ENCODE data around the gene PARD3B. TPM values are rescaled to one million over a fixed set of nuclear protein-coding genes. Genes with fewer than 3 reads are reported as not detected.

The PARD3B gene
- total and polyA plus RNA-seq, 2 of the 8 experiments (the other 6 are each of a cell fraction or from before 2014, with no cell fraction given) = 1.2 to 5.7 TPM

- Histone ChIP-seq H3K14ac (ENCODE audit: insufficient read length) (no peak overlapping the region), H3K23ac (ENCODE audit: insufficient read length) (no peak overlapping the region), H3K79me2 (ENCODE audit: control insufficient read depth in 1 of 2, insufficient read depth in 2 of 2, low read length in 2 of 2) (no peaks in the 10 kb centered on the region), H2BK5ac (ENCODE audit: low read depth, low read length) (no peak overlapping the region), H3K4ac (replicated peaks; ENCODE audit: insufficient read length, low read depth, low read length) (no peak overlapping the region), H3K23me2 (ENCODE audit: low read depth, low read length) (no peaks in the 10 kb centered on the region), H3K36me3 (ENCODE audit: control insufficient read depth in 2 of 4, insufficient read depth in 4 of 4, low read length in 3 of 4) (no peaks in the 10 kb centered on the region), H2AFZ (ENCODE audit: low read length) (no peak overlapping the region), H3K27me3 (replicated peaks in 1 of 4; ENCODE audit: control insufficient read depth in 3 of 4, extremely low read depth in 1 of 4, insufficient read depth in 3 of 4, low read length in 3 of 4) (no peaks in the 10 kb centered on the region), H3K79me1 (ENCODE audit: low read depth, low read length) (no peaks in the 10 kb centered on the region), H3K4me3 (ENCODE audit: extremely low read depth in 1 of 4, insufficient read depth in 2 of 4, low read depth in 3 of 4, low read length in 4 of 4) (no peak overlapping the region), H4K5ac (ENCODE audit: insufficient read length, low read depth, low read length) (no peak overlapping the region), H3K9ac (replicated peaks in 1 of 4; ENCODE audit: extremely low read depth in 1 of 4, low read depth in 3 of 4, low read length in 3 of 4) (no peak overlapping the region), H4K91ac (replicated peaks; ENCODE audit: insufficient read length, low read length) (no peak overlapping the region), H3K4me1 (replicated peaks in 1 of 4; ENCODE audit: control insufficient read depth in 3 of 4, insufficient read depth in 4 of 4, low read length in 3 of 4) (no peaks in the 10 kb centered on the region), H3K56ac (replicated peaks; ENCODE audit: insufficient read length, low read depth, low read length) (no peak overlapping the region), H2BK20ac (ENCODE audit: low read length) (no peak overlapping the region), H4K20me1 (replicated peaks in 1 of 2; ENCODE audit: control insufficient read depth in 1 of 2, insufficient read depth in 2 of 2, low read length in 2 of 2) (no peaks in the 10 kb centered on the region), H3K9me3 (ENCODE audit: insufficient read depth in 2 of 2, low read depth in 1 of 2, low read length in 1 of 2) (no peaks in the 10 kb centered on the region), H4K8ac (ENCODE audit: extremely low read depth, insufficient read depth, low read length) (no peak overlapping the region), H2BK12ac (ENCODE audit: low read depth, low read length) (no peak overlapping the region), H2AK5ac (ENCODE audit: low read depth, low read length) (no peak overlapping the region), H3K27ac (ENCODE audit: low read depth, low read length) (no peak overlapping the region), H2BK120ac (replicated peaks; ENCODE audit: low read depth, low read length) (no peak overlapping the region), H3K4me2 (ENCODE audit: insufficient read depth in 1 of 2, low read depth in 2 of 2, low read length in 2 of 2) (no peak overlapping the region), H2BK15ac (ENCODE audit: low read length) (no peak overlapping the region), H3K18ac (ENCODE audit: extremely low read depth, low read length) (no peak overlapping the region)
- no peak for FAIRE-seq
- DNase-seq (ENCODE audit: low read depth in 1 of 2, low spot score in 2 of 2) = no peak
- ChIA-PET CTCF (ENCODE audit: partially characterized antibody) (interaction anchor here (0.6 kb wide), 1 partner anchor 8 kb away, joined by 3 read pairs; no protein-coding TSS in a partner anchor), POLR2A (ENCODE audit: partially characterized antibody) (no interaction called here)
- WGBS, 2 experiments (ENCODE audit: extremely low coverage in 1 of 2, insufficient coverage in 1 of 2, insufficient read length in 1 of 2, insufficient replicate concordance in 2 of 2, low coverage in 1 of 2, low lambda C conversion rate in 2 of 2, missing lambda C conversion rate in 1 of 2) = 84% methylated on average over 5 of the region's 5 CpGs; no CpG with 5 or more reads in 1 of the 2 experiments
These were observed 427.5 kb downstream of the PARD3B start for GRCh38 chr2:204972606-204973336.

Measured in H1 (cell line).